Lower leg skin (tissue), 4 donors: ENCODE data around the gene GJC1. TPM values are rescaled to one million over a fixed set of nuclear protein-coding genes. Genes with fewer than 3 reads are reported as not detected.

Experiments
- DNase-seq, 2 donors: peaks; one replicate each; pipeline ENCODE4 v3.0.0-alpha.2; 2019; ENCODE audit warnings: low spot score in 2 of 2
- H3K4me3 ChIP-seq: fragments of 200-600 bp; sonication (generic); 2 replicates; pipeline ENCODE4 v1.5.1; 2017; ENCODE audit warnings: mild to moderate bottlenecking, low read depth; ENCODE audit not compliant: poor library complexity, severe bottlenecking
- CTCF ChIP-seq, 3 donors: fragments of 450-650 bp; IDR thresholded peaks; one replicate each; pipeline ENCODE4 v1.5.1; 2016; ENCODE audit warnings: antibody characterized with exemption in 3 of 3, mild to moderate bottlenecking in 3 of 3, moderate library complexity in 2 of 3
- POLR2A ChIP-seq, 2 donors: fragments of 450-650 bp; IDR thresholded peaks; one replicate each; pipeline ENCODE4 v1.6.1; 2016 to 2017; ENCODE audit warnings: antibody characterized with exemption in 2 of 2, mild to moderate bottlenecking in 1 of 2, moderate library complexity in 1 of 2
- whole genome bisulfite sequencing, 2 donors: methylation state at CpG; one replicate each; pipeline ENCODE4 v1.1.5; 2018; 5-methylcytosine and 5-hydroxymethylcytosine counted together
- intact Hi-C: fragments of 100-400 bp; cut with DNase I; formaldehyde crosslinking; loops from one replicate; pipeline ENCODE4 v1.15.0; 2023; ENCODE audit warnings: low total_unique reads
- total RNA-seq, 4 donors: library from RNA; depleted of rRNA; stranded (reverse); fragments of >200 nt; gene quantifications; one replicate each; pipeline ENCODE4 v1.1.0, GENCODE V29; 2016

Gene GJC1
- total RNA-seq, 4 donors from 2014 or later = 0.25 to 4.6 (median 1.6) TPM

GRCh38 chr17:44863061-44863918, 33.2 kb upstream of the GJC1 start:
- no peak for TF ChIP-seq POLR2A (IDR thresholded peaks at IDR 0.05)
- no peak for TF ChIP-seq CTCF (IDR thresholded peaks at IDR 0.05)
- intact Hi-C loops = loop anchor here (2.0 kb wide), 1 partner anchor 88 kb away; no protein-coding TSS in a partner anchor
- H3K4me3 ChIP-seq = no peak overlapping the region
- DNase-seq = no peak
- WGBS, 2 donors = 91% methylated on average over 12 of the region's 12 CpGs

- TF ChIP-seq POLR2A (IDR thresholded peaks at IDR 0.05) = no peak
- TF ChIP-seq CTCF (IDR thresholded peaks at IDR 0.05) = no peak
- 87 to 92% methylated on average over 9 of the region's 9 CpGs for WGBS, 2 donors
- no peak for DNase-seq
- no peak overlapping the region for H3K4me3 ChIP-seq
- intact Hi-C loops = loop anchor here (2.0 kb wide), 1 partner anchor 88 kb away; no protein-coding TSS in a partner anchor
These were observed 32.3 kb upstream of the GJC1 start for GRCh38 chr17:44862278-44862914.

GRCh38 chr17:44859701-44860100, 29.6 kb upstream of the GJC1 start:
- WGBS, 2 donors = 89 to 93% methylated on average over 5 of the region's 5 CpGs
- intact Hi-C loops = no loop called here
- DNase-seq = no peak
- H3K4me3 ChIP-seq = no peak overlapping the region
- TF ChIP-seq CTCF (IDR thresholded peaks at IDR 0.05) (no peak), POLR2A (IDR thresholded peaks at IDR 0.05) (no peak)

- no peak for DNase-seq
- H3K4me3 ChIP-seq = no peak overlapping the region
- TF ChIP-seq CTCF (IDR thresholded peaks at IDR 0.05) (no peak), POLR2A (IDR thresholded peaks at IDR 0.05) (no peak)
- intact Hi-C loops = no loop called here
- 92 to 94% methylated on average over 5 of the region's 5 CpGs for WGBS, 2 donors
These were observed 24.1 kb upstream of the GJC1 start for GRCh38 chr17:44854192-44854591.

- intact Hi-C loops = no loop called here
- 82 to 85% methylated on average over 5 of the region's 5 CpGs for WGBS, 2 donors
- H3K4me3 ChIP-seq = no peak overlapping the region
- TF ChIP-seq CTCF (IDR thresholded peaks at IDR 0.05) (no peak), POLR2A (IDR thresholded peaks at IDR 0.05) (no peak)
- no peak for DNase-seq
These were observed 20.5 kb upstream of the GJC1 start for GRCh38 chr17:44850612-44851011.
